Measurements from ENCODE around the gene DQX1.

The DQX1 gene

DNA sequence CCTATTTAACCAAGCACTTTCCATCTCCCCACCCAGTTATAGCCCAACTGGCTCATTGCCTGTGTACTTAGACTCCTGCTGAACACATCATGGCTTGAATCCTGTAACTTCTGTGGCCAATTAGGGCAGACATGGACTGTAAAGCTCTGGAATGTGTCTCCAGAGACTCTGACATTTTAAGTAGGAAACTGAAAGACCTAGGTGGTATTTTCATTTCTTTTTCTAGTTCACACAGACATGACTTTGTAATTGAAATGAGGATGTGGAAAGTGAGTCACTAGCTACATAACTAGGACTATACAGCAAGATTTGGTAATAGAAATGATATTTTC, 40.7 kb upstream of the DQX1 start:
- TF ChIP-seq, protein P1, sequence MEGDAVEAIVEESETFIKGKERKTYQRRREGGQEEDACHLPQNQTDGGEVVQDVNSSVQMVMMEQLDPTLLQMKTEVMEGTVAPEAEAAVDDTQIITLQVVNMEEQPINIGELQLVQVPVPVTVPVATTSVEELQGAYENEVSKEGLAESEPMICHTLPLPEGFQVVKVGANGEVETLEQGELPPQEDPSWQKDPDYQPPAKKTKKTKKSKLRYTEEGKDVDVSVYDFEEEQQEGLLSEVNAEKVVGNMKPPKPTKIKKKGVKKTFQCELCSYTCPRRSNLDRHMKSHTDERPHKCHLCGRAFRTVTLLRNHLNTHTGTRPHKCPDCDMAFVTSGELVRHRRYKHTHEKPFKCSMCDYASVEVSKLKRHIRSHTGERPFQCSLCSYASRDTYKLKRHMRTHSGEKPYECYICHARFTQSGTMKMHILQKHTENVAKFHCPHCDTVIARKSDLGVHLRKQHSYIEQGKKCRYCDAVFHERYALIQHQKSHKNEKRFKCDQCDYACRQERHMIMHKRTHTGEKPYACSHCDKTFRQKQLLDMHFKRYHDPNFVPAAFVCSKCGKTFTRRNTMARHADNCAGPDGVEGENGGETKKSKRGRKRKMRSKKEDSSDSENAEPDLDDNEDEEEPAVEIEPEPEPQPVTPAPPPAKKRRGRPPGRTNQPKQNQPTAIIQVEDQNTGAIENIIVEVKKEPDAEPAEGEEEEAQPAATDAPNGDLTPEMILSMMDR (IDR thresholded peaks at IDR 0.05) = no peak

DNA sequence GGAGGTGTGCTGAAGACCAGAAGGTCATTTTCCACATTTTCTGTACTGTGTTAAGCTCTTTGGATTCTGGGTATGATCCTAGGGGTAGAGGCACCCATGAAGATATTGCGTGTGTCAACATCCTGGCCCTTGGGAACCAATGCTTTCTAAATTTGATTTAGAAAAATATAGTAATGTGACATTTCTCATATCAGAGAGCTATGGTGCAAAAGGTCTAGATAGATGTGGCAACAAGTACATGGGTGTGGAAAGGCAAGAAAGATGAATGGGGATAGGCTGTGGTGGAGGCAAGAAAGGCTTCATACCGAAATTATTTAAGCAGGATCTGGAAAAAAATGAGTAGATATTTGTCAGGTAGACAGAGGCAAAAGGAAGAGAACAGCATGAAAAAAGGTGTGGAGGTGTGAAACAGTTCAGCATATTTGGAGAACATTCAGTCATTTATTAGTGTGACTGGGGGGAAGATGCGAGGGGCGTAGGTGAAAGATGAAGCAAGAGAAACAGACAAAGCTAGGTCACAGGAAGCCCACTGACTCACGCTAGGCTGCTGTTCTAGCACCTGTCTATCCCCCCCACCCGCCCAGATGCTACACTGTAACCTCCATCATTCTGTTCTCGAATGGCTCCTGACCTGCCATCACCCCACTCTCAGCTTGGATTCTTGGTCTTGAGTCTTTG, 40.2 kb upstream of the DQX1 start:
- TF ChIP-seq, protein P1 (IDR thresholded peaks at IDR 0.05) = no peak

DNA sequence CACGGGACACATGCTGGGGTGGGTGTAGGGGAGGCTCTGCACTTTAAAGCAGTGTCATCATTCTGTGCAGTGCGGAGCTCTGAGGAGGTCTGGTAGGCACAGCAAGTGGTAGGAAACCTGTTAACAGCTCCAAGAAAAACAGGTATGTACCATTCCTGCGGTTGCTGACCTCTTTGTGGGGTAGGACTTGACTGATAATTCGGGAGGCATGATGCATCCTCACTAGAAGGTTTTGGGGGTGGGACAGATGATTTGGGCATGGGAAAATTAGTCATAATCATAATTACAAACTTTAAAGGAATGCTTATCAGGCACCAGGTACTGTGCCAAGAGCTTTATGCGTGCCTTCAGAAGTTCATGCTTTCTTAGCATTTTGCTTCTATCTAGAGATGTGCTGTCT, 38.2 kb upstream of the DQX1 start:
- TF ChIP-seq, protein P1 (IDR thresholded peaks at IDR 0.05) = no peak

DNA sequence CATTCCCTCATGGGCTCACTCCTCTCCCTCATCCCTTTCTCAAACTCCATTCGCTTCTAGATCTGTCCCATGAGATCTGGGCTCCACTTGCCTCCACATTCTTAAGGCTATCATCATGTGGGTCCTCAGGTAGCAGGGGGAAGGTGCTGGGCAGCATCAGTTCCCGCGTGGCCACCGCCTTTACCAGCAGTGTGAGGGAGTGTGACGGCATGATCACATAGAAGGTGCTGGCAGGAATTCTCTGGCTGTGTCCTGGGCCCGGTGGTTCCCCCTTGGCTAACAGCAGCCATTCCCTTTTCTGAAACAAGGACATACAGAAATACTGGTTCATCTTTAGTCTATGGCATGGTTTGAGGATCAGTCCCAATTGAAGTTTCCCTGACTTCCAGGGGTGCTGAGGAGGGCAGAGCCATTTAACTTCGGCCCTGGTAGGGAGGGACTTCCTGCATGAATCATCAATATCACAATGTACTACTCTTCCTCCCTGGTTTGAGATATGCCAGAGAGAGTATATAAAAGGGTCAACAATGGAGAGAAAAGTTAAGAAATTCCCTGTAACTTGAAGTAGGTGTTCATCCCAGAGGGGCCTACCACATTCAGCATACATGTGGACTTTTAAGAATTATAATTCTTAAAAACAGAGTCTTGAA, 36.2 kb upstream of the DQX1 start:
- TF ChIP-seq, protein P1 (IDR thresholded peaks at IDR 0.05) = no peak

DNA sequence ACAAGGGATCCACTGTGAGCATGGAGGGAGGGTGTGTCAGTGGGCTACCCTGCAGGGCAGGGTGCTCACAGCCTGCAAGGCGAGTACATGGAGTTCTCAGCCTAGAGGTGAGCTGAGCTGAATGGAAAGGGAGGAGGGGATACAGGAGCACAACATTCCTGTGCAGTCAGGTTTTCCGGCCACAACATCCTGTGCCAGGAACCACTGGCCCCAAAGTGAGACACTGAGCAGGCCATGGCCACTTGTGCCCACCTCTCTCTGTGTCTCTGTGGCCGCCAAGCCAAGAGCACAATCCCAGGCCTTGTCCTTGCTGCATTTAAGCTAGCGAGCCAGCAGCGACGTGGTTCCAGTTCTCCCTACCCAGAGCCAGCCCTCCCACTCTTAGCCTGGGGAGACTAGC, 34.6 kb upstream of the DQX1 start:
- TF ChIP-seq, protein P1 (IDR thresholded peaks at IDR 0.05) = no peak

DNA sequence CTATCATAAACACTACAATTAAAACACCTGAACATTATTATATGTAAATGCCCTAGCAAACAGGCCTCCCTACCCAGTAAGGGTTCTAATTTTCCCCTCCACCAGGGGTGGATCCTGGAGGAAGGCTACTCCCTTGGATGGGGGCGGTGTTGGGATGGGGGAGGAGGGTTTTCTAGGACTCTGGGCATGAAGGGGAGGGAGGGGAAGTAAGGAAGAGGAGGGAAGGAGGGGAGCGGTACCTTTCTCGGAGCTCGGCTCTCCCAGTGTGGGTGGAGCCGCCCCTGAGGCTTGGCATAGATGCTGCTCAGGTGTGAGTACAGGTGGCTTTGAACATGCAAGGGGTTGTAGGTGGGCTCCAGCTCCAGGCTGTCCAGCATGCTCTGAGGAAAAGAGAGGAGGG, 33.9 kb upstream of the DQX1 start:
- TF ChIP-seq, protein P1 (IDR thresholded peaks at IDR 0.05) = no peak

DNA sequence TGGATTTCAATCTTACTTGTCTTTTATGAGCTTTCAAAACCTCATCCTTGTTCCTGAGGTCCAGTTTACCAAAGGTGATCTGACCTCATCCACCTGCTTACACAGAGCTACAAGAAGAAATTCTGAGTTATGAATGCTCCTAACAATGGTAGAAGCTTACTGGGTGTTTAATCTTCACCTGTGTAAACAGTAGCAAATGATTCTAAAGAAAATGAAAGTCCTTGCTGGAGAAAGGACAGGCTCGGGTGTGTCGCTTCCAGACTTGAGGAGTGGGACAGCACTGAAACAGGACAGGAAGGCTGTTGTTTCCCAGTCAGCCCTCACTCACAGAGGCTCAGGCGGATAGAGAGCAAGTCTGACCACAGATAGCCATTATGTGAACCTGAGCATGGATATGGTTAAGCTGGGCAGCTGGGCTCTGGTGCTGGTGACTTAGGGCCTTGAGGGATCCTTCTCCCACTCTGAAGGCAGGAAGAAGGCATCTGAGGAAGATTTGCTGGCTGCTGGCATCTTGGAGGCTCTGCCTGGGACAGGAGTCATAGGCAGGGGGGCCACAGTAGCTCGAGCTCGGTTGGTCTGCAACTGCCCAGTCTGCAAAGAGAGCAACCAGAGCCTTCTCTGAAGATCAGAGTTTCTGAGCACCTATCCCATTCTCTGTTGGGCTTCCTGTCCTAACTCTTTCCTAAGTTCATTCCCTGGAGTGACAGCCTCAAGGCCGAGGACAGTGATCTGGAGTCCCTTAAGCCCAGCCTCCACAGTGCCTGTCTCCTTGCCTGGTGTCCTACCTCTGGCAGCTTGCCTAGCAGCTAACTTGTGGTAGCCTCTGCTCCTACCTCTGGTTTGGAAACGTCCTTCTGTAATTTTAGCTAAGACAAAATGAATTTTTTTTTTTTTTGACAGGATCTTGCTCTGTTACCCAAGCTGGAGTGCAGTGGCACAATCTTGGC, 32.5 kb upstream of the DQX1 start:
- TF ChIP-seq, protein P1 (IDR thresholded peaks at IDR 0.05) = no peak
